ENCODE data around the gene LCP2.

Gene LCP2

GRCh38 chr5:170277867-170278281, 19.7 kb downstream of the LCP2 start:
- peaks cover 99% of the 10 kb centered on the region for H3K4me1 Mint-ChIP-seq
- H3K36me3 Mint-ChIP-seq = peaks cover 100% of the 10 kb centered on the region
- peak overlapping the region; percentile 99 for H3K27ac Mint-ChIP-seq
- ATAC-seq = no peak
- H3K4me3 Mint-ChIP-seq = peak overlapping the region; percentile 72
- DNase-seq (ENCODE audit: low spot score in 2 of 2) = peak in 1 of 2 donors; percentile 60
- no peaks in the 10 kb centered on the region for H3K9me3 Mint-ChIP-seq

- H3K27ac Mint-ChIP-seq = peak overlapping the region; percentile 99
- H3K4me3 Mint-ChIP-seq = peak overlapping the region; percentile 72
Measured at GRCh38 chr5:170276140-170276539, 21.4 kb downstream of the LCP2 start.

GRCh38 chr5:170275376-170275994, 22.1 kb downstream of the LCP2 start:
- no peaks in the 10 kb centered on the region for H3K9me3 Mint-ChIP-seq
- H3K27ac Mint-ChIP-seq = peak overlapping the region; percentile 99
- peaks cover 100% of the 10 kb centered on the region for H3K36me3 Mint-ChIP-seq
- peaks cover 96% of the 10 kb centered on the region for H3K4me1 Mint-ChIP-seq
- no peak for ATAC-seq
- DNase-seq (ENCODE audit: low spot score in 2 of 2) = no peak
- H3K4me3 Mint-ChIP-seq = peak overlapping the region; percentile 72

More at GRCh38 chr5:170276140-170276539, 21.4 kb downstream of the LCP2 start:
- DNase-seq (ENCODE audit: low spot score in 2 of 2) (no peak), ATAC-seq (no peak)
- peaks cover 100% of the 10 kb centered on the region for H3K36me3 Mint-ChIP-seq
- no peaks in the 10 kb centered on the region for H3K9me3 Mint-ChIP-seq
- peaks cover 96% of the 10 kb centered on the region for H3K4me1 Mint-ChIP-seq

- ATAC-seq (no peak), DNase-seq (ENCODE audit: low spot score in 2 of 2) (no peak)
- H3K27ac Mint-ChIP-seq = peak overlapping the region; percentile 99
- peaks cover 100% of the 10 kb centered on the region for H3K36me3 Mint-ChIP-seq
- H3K4me1 Mint-ChIP-seq = peaks cover 96% of the 10 kb centered on the region
- peak overlapping the region; percentile 72 for H3K4me3 Mint-ChIP-seq
- no peaks in the 10 kb centered on the region for H3K9me3 Mint-ChIP-seq
Measured at GRCh38 chr5:170273968-170274710, 23.4 kb downstream of the LCP2 start.

GRCh38 chr5:170270293-170271069, 27.1 kb downstream of the LCP2 start:
- H3K4me1 Mint-ChIP-seq = peaks cover 91% of the 10 kb centered on the region

GRCh38 chr5:170269579-170269978, 28.0 kb downstream of the LCP2 start:
- Mint-ChIP-seq H3K9me3 (no peaks in the 10 kb centered on the region), H3K4me1 (peaks cover 83% of the 10 kb centered on the region), H3K27ac (peak overlapping the region; percentile 88), H3K36me3 (peaks cover 100% of the 10 kb centered on the region), H3K4me3 (peak overlapping the region; percentile 61)
- ATAC-seq = peak; percentile 94
- peak in 1 of 2 donors; percentile 83 for DNase-seq (ENCODE audit: low spot score in 2 of 2)

More at GRCh38 chr5:170270293-170271069, 27.1 kb downstream of the LCP2 start:
- Mint-ChIP-seq H3K36me3 (peaks cover 100% of the 10 kb centered on the region), H3K4me3 (peak overlapping the region; percentile 61), H3K9me3 (no peaks in the 10 kb centered on the region), H3K27ac (peak overlapping the region; percentile 88)
- peak; percentile 14 for ATAC-seq
- no peak for DNase-seq (ENCODE audit: low spot score in 2 of 2)

- peak overlapping the region; percentile 61 for H3K4me3 Mint-ChIP-seq
- peaks cover 83% of the 10 kb centered on the region for H3K4me1 Mint-ChIP-seq
- no peaks in the 10 kb centered on the region for H3K9me3 Mint-ChIP-seq
- H3K36me3 Mint-ChIP-seq = peaks cover 100% of the 10 kb centered on the region
- peak overlapping the region; percentile 88 for H3K27ac Mint-ChIP-seq
- DNase-seq (ENCODE audit: low spot score in 2 of 2) = no peak
- no peak for ATAC-seq
Measured at GRCh38 chr5:170268884-170269283, 28.7 kb downstream of the LCP2 start.

- no peak for DNase-seq (ENCODE audit: low spot score in 2 of 2)
- ATAC-seq = no peak
- Mint-ChIP-seq H3K36me3 (peaks cover 100% of the 10 kb centered on the region), H3K9me3 (no peaks in the 10 kb centered on the region), H3K4me1 (peaks cover 83% of the 10 kb centered on the region), H3K4me3 (peak overlapping the region; percentile 61), H3K27ac (peak overlapping the region; percentile 88)
Measured at GRCh38 chr5:170268153-170268689, 29.4 kb downstream of the LCP2 start.

GRCh38 chr5:170267431-170268152, 30.0 kb downstream of the LCP2 start:
- ATAC-seq = peak; percentile 46
- peak; percentile 69 to 86 for DNase-seq (ENCODE audit: low spot score in 2 of 2)
- Mint-ChIP-seq H3K36me3 (peaks cover 100% of the 10 kb centered on the region), H3K27ac (peak overlapping the region; percentile 88), H3K4me1 (peaks cover 82% of the 10 kb centered on the region), H3K4me3 (peak overlapping the region; percentile 61), H3K9me3 (no peaks in the 10 kb centered on the region)

GRCh38 chr5:170266570-170267381, 30.8 kb downstream of the LCP2 start:
- H3K4me1 Mint-ChIP-seq = peaks cover 83% of the 10 kb centered on the region
- peak overlapping the region; percentile 61 for H3K4me3 Mint-ChIP-seq
- H3K27ac Mint-ChIP-seq = peak overlapping the region; percentile 88
- H3K36me3 Mint-ChIP-seq = peaks cover 100% of the 10 kb centered on the region
- no peaks in the 10 kb centered on the region for H3K9me3 Mint-ChIP-seq
- DNase-seq (ENCODE audit: low spot score in 2 of 2) (peak in 1 of 2 donors; percentile 64), ATAC-seq (peak; percentile 41)

- no peak overlapping the region for H3K4me3 Mint-ChIP-seq
- peak in 1 of 2 donors; percentile 39 for DNase-seq (ENCODE audit: low spot score in 2 of 2)
- peaks cover 71% of the 10 kb centered on the region for H3K4me1 Mint-ChIP-seq
- peak overlapping the region; percentile 88 for H3K27ac Mint-ChIP-seq
- ATAC-seq = no peak
- no peaks in the 10 kb centered on the region for H3K9me3 Mint-ChIP-seq
- H3K36me3 Mint-ChIP-seq = peaks cover 100% of the 10 kb centered on the region
Measured at GRCh38 chr5:170265522-170265921, 32.1 kb downstream of the LCP2 start.

- Mint-ChIP-seq H3K4me3 (no peak overlapping the region), H3K27ac (peak overlapping the region; percentile 93)
Measured at GRCh38 chr5:170263906-170264305, 33.7 kb downstream of the LCP2 start.

GRCh38 chr5:170262061-170263045, 35.2 kb downstream of the LCP2 start:
- Mint-ChIP-seq H3K36me3 (peaks cover 100% of the 10 kb centered on the region), H3K4me3 (peak overlapping the region; percentile 42), H3K4me1 (peaks cover 48% of the 10 kb centered on the region), H3K9me3 (no peaks in the 10 kb centered on the region), H3K27ac (peak overlapping the region; percentile 93)
- ATAC-seq (peak; percentile 47), DNase-seq (ENCODE audit: low spot score in 2 of 2) (no peak)

More at GRCh38 chr5:170263906-170264305, 33.7 kb downstream of the LCP2 start:
- DNase-seq (ENCODE audit: low spot score in 2 of 2) = no peak
- no peak for ATAC-seq
- Mint-ChIP-seq H3K9me3 (no peaks in the 10 kb centered on the region), H3K4me1 (peaks cover 62% of the 10 kb centered on the region), H3K36me3 (peaks cover 100% of the 10 kb centered on the region)
